IMR-90 (cell line): ENCODE results near the gene AXIN1. TPM values are rescaled to one million over a fixed set of nuclear protein-coding genes. Genes with fewer than 3 reads are reported as not detected.

ENCODE experiments used
- ATAC-seq: fragments of 200-7000 bp; cut with Tn5 transposase; 2 replicates; pipeline ENCODE4 v1.9.1; 2020; ENCODE audit warnings: low read depth, mild to moderate bottlenecking, moderate library complexity
- BruUV-seq: library from RNA; stranded (reverse); fragments of 400-500 nt; replicated peaks from 2 replicates; lab custom pipeline; 2021; lab: Mats Ljungman, UMichigan
- CTCF ChIA-PET: fragments of 300-600 bp; formaldehyde crosslinking; extraction: SDS; loops from one replicate; lab custom pipeline; 2021; ENCODE audit warnings: antibody characterized with exemption; lab: Yijun Ruan, JAX
- POLR2A ChIA-PET: fragments of 300-600 bp; sonication (Branson Sonifier 250); formaldehyde crosslinking; loops from one replicate; lab custom pipeline; 2022; ENCODE audit warnings: antibody characterized with exemption; ENCODE audit not compliant: unreplicated experiment; lab: Charles Lee
- DNase-seq: peaks from one replicate; pipeline ENCODE4 v3.0.0; 2013
- H2AFZ ChIP-seq: replicated peaks from 2 replicates; pipeline ENCODE3; 2013; ENCODE audit warnings: low read length, mild to moderate bottlenecking; ENCODE audit not compliant: poor library complexity
- H2AK5ac ChIP-seq: 2 replicates; pipeline ENCODE4 v1.6.1; 2013; ENCODE audit warnings: low read depth, low read length, inconsistent platforms
- H2AK9ac ChIP-seq: replicated peaks from 2 replicates; pipeline ENCODE3; 2013; ENCODE audit warnings: mild to moderate bottlenecking, low read depth, low read length, moderate library complexity; ENCODE audit not compliant: poor library complexity
- H2BK120ac ChIP-seq: 2 replicates; pipeline ENCODE4 v1.6.1; 2013; ENCODE audit warnings: low read depth, low read length, inconsistent platforms
- H2BK15ac ChIP-seq: 3 replicates; pipeline ENCODE4 v1.6.1; 2013; ENCODE audit warnings: low read depth, low read length, inconsistent platforms
- H2BK20ac ChIP-seq: 2 replicates; pipeline ENCODE4 v1.6.1; 2013; ENCODE audit warnings: low read depth, mild to moderate bottlenecking, inconsistent platforms, low read length, moderate library complexity
- H2BK5ac ChIP-seq: 2 replicates; pipeline ENCODE4 v1.6.1; 2013; ENCODE audit warnings: mild to moderate bottlenecking, low read depth, low read length, inconsistent platforms; ENCODE audit not compliant: poor library complexity, severe bottlenecking
- H3K14ac ChIP-seq: replicated peaks from 2 replicates; pipeline ENCODE4 v1.6.1; 2013; ENCODE audit warnings: low read depth, low read length, inconsistent platforms
- H3K18ac ChIP-seq: 2 replicates; pipeline ENCODE4 v1.6.1; 2013; ENCODE audit warnings: low read depth, low read length, control low read depth
- H3K23ac ChIP-seq: 2 replicates; pipeline ENCODE4 v1.6.1; 2013; ENCODE audit warnings: low read depth, low read length, inconsistent platforms
- H3K27ac ChIP-seq: 2 replicates; pipeline ENCODE4 v1.5.1; 2013; ENCODE audit warnings: mild to moderate bottlenecking, control low read depth, low read length; ENCODE audit not compliant: insufficient read depth
- H3K27me3 ChIP-seq: 2 replicates; pipeline ENCODE4 v1.6.1; 2013; ENCODE audit warnings: low read length; ENCODE audit not compliant: control insufficient read depth, insufficient read depth
- H3K36me3 ChIP-seq: 2 replicates; pipeline ENCODE4 v1.6.1; 2013; ENCODE audit warnings: low read length, mixed read lengths; ENCODE audit not compliant: control insufficient read depth, insufficient read depth
- H3K4ac ChIP-seq: 2 replicates; pipeline ENCODE4 v1.6.1; 2013; ENCODE audit warnings: low read depth, low read length, inconsistent platforms
- H3K4me1 ChIP-seq: 2 replicates; pipeline ENCODE4 v1.6.1; 2013; ENCODE audit warnings: low read length, mixed read lengths; ENCODE audit not compliant: control insufficient read depth, insufficient read depth
- H3K4me2 ChIP-seq: 2 replicates; pipeline ENCODE4 v1.6.1; 2013; ENCODE audit warnings: low read depth, mild to moderate bottlenecking, control low read depth, low read length, moderate library complexity
- H3K4me3 ChIP-seq: 2 replicates; pipeline ENCODE4 v1.5.1; 2013; ENCODE audit warnings: low read depth, mild to moderate bottlenecking, control low read depth, low read length, moderate library complexity; ENCODE audit not compliant: insufficient read depth
- H3K56ac ChIP-seq: 2 replicates; pipeline ENCODE4 v1.6.1; 2013; ENCODE audit warnings: low read length, inconsistent platforms; ENCODE audit not compliant: insufficient read depth; ENCODE audit errors: extremely low read depth
- H3K79me1 ChIP-seq, 2 experiments: 2 replicates each; pipeline ENCODE4 v1.6.1; 2013; ENCODE audit warnings: low read length in 2 of 2, inconsistent platforms in 1 of 2, low read depth in 1 of 2
- H3K9ac ChIP-seq: 2 replicates; pipeline ENCODE4 v1.6.1; 2013; ENCODE audit warnings: low read depth, low read length, control low read depth
- H3K9me1 ChIP-seq: 2 replicates; pipeline ENCODE4 v1.6.1; 2013; ENCODE audit warnings: low read length, inconsistent platforms; ENCODE audit not compliant: insufficient read depth
- H3K9me3 ChIP-seq: 2 replicates; pipeline ENCODE4 v1.6.1; 2013; ENCODE audit warnings: low read length; ENCODE audit not compliant: control insufficient read depth, insufficient read depth
- H4K20me1 ChIP-seq: 2 replicates; pipeline ENCODE4 v1.6.1; 2013; ENCODE audit warnings: low read length, inconsistent platforms; ENCODE audit not compliant: insufficient read depth
- H4K5ac ChIP-seq: 2 replicates; pipeline ENCODE4 v1.6.1; 2013; ENCODE audit warnings: mild to moderate bottlenecking, low read depth, low read length, control low read depth
- H4K8ac ChIP-seq, 2 experiments: 2 replicates each; pipeline ENCODE4 v1.6.1; 2013; ENCODE audit warnings: low read depth in 2 of 2, low read length in 2 of 2, control low read depth in 1 of 2, inconsistent platforms in 1 of 2
- H4K91ac ChIP-seq: 2 replicates; pipeline ENCODE4 v1.6.1; 2013; ENCODE audit warnings: low read depth, low read length, inconsistent platforms; ENCODE audit not compliant: insufficient read depth
- CEBPB ChIP-seq: IDR thresholded peaks from 2 replicates; pipeline ENCODE4 v1.6.1; 2012; ENCODE audit warnings: low read depth, low read length, improper control_type of control experiment
- RAD21 ChIP-seq: IDR thresholded peaks from 2 replicates; pipeline ENCODE4 v1.6.1; 2012; ENCODE audit warnings: low read length, improper control_type of control experiment
- WGBS, 2 experiments: methylation state at CpG; one replicate each; pipeline versions ENCODE4 v1.1.5 to v1.1.7; 2013; ENCODE audit warnings: missing lambda C conversion rate in 2 of 2; ENCODE audit not compliant: insufficient read length in 1 of 2; ENCODE audit errors: extremely low coverage in 2 of 2; 5-methylcytosine and 5-hydroxymethylcytosine counted together
- dilution Hi-C: fragments of 300-500 bp; cut with HindIII; formaldehyde crosslinking; loops from one replicate; pipeline ENCODE4 v1.14.3; 2018; ENCODE audit warnings: low sequenced_read_pairs; ENCODE audit not compliant: unreplicated experiment
- in situ Hi-C: fragments of 300-500 bp; cut with MboI; formaldehyde crosslinking; loops from 3 replicates; pipeline ENCODE4 v1.14.3; 2019; ENCODE audit warnings: low sequenced_read_pairs, inconsistent platforms, mixed read lengths
- intact Hi-C: fragments of 100-400 bp; cut with micrococcal nuclease; formaldehyde crosslinking; loops from 2 replicates; pipeline ENCODE4 v1.10.0; 2022
- polyA plus RNA-seq, 3 experiments: library from polyadenylated mRNA; depleted of rRNA; stranded (reverse); fragments of >200 nt; gene quantifications; 2 replicates each; pipeline ENCODE4 v1.2.3, GENCODE V29; 2012; ENCODE audit warnings: low replicate concordance in 1 of 3
- total RNA-seq: library from RNA; depleted of rRNA; stranded (reverse); fragments of >200 nt; gene quantifications from 2 replicates; pipeline ENCODE4 v1.2.3, GENCODE V29; 2012
- TF ChIP-seq, protein P1 (sequence below): conservative IDR thresholded peaks from 2 replicates; pipeline ENCODE4 v1.5.1; 2012; ENCODE audit warnings: mild to moderate bottlenecking, low read depth, low read length, improper control_type of control experiment

AXIN1 gene
- total and polyA plus RNA-seq, 2 of the 4 experiments (the other 2 are of a cell fraction), result 10.9 to 14.2 TPM

GRCh38 chr16:397736-398332, 45.3 kb upstream of the AXIN1 start:
- Histone ChIP-seq H2AK5ac (no peak overlapping the region; the same call in 1 of the 2 replicates), H4K91ac (no peak overlapping the region), H3K4me3 (no peak overlapping the region), H2BK15ac (no peak overlapping the region), H3K23ac (no peak overlapping the region), H3K36me3 (peaks cover 19% of the 10 kb centered on the region), H2BK5ac (no peak overlapping the region), H4K8ac (peak overlapping the region in 1 of 2 experiments; percentile 5; a peak in 1 of 4 replicates), H3K9me1 (0 out of 2 replicates have a peak, but pooled peaks cover 7% of the 10 kb centered on the region), H3K27me3 (no peaks in the 10 kb centered on the region), H3K4me2 (no peak overlapping the region; the same call in 1 of the 2 replicates), H3K9ac (no peak overlapping the region), H3K4me1 (peaks cover 4% of the 10 kb centered on the region), H3K14ac (no peak overlapping the region), H4K5ac (no peak overlapping the region), H2BK120ac (no peak overlapping the region), H3K4ac (peak overlapping the region; percentile 45; the same call in 1 of the 2 replicates), H4K20me1 (peaks cover 15% of the 10 kb centered on the region; the same call in 1 of the 2 replicates), H3K9me3 (no peaks in the 10 kb centered on the region), H3K27ac (no peak overlapping the region), H3K79me1 (peaks cover 4 to 41% of the 10 kb centered on the region in 2 experiments; a peak in 3 of 4 replicates), H2AFZ (no peak overlapping the region), H2BK20ac (no peak overlapping the region), H3K18ac (no peak overlapping the region), H3K56ac (no peak overlapping the region), H2AK9ac (peak overlapping the region; percentile 85)
- no TSS peak for BruUV-seq
- TF ChIP-seq, protein P1, sequence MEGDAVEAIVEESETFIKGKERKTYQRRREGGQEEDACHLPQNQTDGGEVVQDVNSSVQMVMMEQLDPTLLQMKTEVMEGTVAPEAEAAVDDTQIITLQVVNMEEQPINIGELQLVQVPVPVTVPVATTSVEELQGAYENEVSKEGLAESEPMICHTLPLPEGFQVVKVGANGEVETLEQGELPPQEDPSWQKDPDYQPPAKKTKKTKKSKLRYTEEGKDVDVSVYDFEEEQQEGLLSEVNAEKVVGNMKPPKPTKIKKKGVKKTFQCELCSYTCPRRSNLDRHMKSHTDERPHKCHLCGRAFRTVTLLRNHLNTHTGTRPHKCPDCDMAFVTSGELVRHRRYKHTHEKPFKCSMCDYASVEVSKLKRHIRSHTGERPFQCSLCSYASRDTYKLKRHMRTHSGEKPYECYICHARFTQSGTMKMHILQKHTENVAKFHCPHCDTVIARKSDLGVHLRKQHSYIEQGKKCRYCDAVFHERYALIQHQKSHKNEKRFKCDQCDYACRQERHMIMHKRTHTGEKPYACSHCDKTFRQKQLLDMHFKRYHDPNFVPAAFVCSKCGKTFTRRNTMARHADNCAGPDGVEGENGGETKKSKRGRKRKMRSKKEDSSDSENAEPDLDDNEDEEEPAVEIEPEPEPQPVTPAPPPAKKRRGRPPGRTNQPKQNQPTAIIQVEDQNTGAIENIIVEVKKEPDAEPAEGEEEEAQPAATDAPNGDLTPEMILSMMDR, result peak; percentile 44
- TF ChIP-seq RAD21 (peak; percentile 28; the same call in 1 of the 2 replicates), CEBPB (no peak)
- dilution Hi-C loops, result no loop called here
- in situ Hi-C loops, result loop anchor here (10.0 kb wide), 1 partner anchor 247 kb away; the partner anchor contains the start of genes MCRIP2 and WDR90
- intact Hi-C loops, result loop anchor here (2.0 to 10.0 kb wide), 2 partner anchors 87 to 191 kb away; no protein-coding TSS in a partner anchor
- ChIA-PET CTCF (no interaction called here), POLR2A (no interaction called here)
- DNase-seq (peak; percentile 61), ATAC-seq (peak; percentile 33)
- 4% methylated on average over 7 of the region's 29 CpGs; no CpG with 5 or more reads in 1 of the 2 experiments for WGBS, 2 experiments
